PFSK-1 (cell line): ENCODE measurements around the gene CDH2.

Experiments used
- FOXP2 ChIP-seq: optimal IDR thresholded peaks from 2 replicates; pipeline ENCODE3; 2011; ENCODE audit warnings: borderline replicate concordance, control low read depth, inconsistent platforms; ENCODE audit not compliant: insufficient read depth; ENCODE audit errors: extremely low read length, extremely low read depth
- POLR2AphosphoS5 ChIP-seq: IDR thresholded peaks from 2 replicates; pipeline ENCODE4 v1.6.1; 2012; ENCODE audit warnings: low read depth, mild to moderate bottlenecking, control low read depth, low read length, moderate library complexity
- SIN3A ChIP-seq: IDR thresholded peaks from 2 replicates; pipeline ENCODE4 v1.6.1; 2012; ENCODE audit warnings: mild to moderate bottlenecking, low read length, moderate library complexity, borderline replicate concordance; ENCODE audit not compliant: insufficient read depth
- TAF1 ChIP-seq: IDR thresholded peaks from 2 replicates; pipeline ENCODE4 v1.6.1; 2012; ENCODE audit warnings: low read length, control low read depth, borderline replicate concordance; ENCODE audit not compliant: insufficient read depth
- TF ChIP-seq, protein P1 (sequence below), 2 experiments: IDR thresholded peaks; 2 replicates each; pipeline versions ENCODE4 v1.6.1 to v1.8.0; 2011 to 2012; ENCODE audit warnings: low read depth in 2 of 2, low read length in 2 of 2, control low read depth in 1 of 2, inconsistent platforms in 1 of 2, mild to moderate bottlenecking in 1 of 2, moderate library complexity in 1 of 2; ENCODE audit not compliant: insufficient read depth in 1 of 2

The CDH2 gene

DNA sequence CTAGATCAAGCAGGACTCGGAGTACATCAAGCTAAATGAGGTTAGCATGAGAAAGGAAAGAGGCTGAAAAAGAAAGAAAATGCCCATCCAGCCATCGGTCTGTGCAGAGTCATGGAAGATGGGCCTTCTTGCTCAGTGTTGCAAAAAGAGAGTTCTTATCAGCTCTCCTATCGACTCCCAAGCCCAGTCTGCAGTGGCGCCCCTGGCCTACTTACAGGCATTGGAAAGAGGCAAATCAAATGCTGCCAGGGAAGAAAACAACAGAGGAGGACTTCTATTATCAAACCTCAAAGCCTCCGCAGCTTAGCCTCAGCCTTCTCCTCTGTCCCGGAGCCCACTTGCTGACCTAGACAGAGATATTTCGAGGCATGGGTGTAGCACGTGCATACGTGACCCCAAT, 66.0 kb downstream of the CDH2 start:
- no peak for TF ChIP-seq FOXP2
- TF ChIP-seq, protein P1, sequence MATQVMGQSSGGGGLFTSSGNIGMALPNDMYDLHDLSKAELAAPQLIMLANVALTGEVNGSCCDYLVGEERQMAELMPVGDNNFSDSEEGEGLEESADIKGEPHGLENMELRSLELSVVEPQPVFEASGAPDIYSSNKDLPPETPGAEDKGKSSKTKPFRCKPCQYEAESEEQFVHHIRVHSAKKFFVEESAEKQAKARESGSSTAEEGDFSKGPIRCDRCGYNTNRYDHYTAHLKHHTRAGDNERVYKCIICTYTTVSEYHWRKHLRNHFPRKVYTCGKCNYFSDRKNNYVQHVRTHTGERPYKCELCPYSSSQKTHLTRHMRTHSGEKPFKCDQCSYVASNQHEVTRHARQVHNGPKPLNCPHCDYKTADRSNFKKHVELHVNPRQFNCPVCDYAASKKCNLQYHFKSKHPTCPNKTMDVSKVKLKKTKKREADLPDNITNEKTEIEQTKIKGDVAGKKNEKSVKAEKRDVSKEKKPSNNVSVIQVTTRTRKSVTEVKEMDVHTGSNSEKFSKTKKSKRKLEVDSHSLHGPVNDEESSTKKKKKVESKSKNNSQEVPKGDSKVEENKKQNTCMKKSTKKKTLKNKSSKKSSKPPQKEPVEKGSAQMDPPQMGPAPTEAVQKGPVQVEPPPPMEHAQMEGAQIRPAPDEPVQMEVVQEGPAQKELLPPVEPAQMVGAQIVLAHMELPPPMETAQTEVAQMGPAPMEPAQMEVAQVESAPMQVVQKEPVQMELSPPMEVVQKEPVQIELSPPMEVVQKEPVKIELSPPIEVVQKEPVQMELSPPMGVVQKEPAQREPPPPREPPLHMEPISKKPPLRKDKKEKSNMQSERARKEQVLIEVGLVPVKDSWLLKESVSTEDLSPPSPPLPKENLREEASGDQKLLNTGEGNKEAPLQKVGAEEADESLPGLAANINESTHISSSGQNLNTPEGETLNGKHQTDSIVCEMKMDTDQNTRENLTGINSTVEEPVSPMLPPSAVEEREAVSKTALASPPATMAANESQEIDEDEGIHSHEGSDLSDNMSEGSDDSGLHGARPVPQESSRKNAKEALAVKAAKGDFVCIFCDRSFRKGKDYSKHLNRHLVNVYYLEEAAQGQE (IDR thresholded peaks at IDR 0.05; ENCODE audit: insufficient read depth in 1 of 2, low read depth in 2 of 2, low read length in 2 of 2): no peak
- no peak for TF ChIP-seq TAF1
- TF ChIP-seq POLR2AphosphoS5: no peak
- no peak for TF ChIP-seq SIN3A

DNA sequence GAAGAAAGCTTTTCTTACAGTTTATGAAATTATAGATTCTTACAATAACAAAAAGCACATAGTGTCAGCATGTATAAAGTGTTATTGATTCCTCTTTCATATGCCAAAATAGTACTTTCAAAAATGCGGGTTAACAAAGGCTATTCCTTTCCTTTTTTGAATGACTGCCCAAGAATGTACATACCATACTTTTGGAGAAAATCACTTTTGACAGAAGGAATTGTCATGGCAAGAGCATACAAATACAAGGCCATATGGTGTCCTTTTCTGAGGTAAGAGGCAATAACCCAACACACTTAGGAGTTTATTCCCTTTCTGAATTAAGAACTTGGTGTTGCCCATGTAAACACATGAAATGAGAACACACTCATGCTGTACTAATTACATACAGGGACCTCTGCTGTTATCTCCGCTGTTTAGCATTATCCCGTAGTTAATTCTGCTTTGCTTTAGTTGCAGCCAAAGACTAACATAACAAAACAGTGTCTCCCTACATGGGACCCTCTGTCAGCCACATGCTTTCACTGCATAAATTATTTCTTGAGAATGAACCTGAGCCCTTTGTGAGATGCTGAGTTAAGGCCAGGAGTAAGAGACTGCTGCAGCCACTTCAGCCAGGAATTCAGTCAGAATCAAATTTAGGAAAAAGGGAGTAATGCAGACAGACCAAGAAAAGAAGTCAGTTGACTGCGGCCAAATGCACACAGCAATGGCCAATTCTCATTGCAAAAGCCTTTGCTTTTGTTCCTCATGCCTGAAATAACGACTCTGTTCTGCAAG, 67.0 kb downstream of the CDH2 start:
- TF ChIP-seq SIN3A (no peak), TAF1 (no peak), FOXP2 (no peak), POLR2AphosphoS5 (no peak)
- TF ChIP-seq, protein P1 (IDR thresholded peaks at IDR 0.05; ENCODE audit: insufficient read depth in 1 of 2, low read depth in 2 of 2, low read length in 2 of 2): no peak

DNA sequence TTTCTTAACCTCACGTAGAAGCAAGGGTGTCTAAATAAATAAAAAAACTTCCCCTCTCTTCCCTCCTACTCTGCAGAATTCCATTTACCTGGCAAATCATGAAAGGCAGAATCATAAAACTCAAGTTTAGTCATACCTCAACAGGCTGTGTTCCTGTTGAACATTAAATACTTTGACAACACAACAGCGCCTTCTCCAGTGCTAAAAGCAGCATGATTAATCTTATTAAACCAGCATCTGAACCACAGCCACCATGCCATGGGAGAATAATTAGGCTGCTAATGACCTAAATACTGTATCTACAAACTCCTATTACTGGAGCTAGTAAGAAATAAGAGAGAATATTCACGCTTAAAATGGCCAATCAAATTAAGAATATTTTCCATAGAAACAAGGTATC, 68.1 kb downstream of the CDH2 start:
- TF ChIP-seq POLR2AphosphoS5 (no peak), SIN3A (no peak), TAF1 (no peak), FOXP2 (no peak)
- TF ChIP-seq, protein P1 (IDR thresholded peaks at IDR 0.05; ENCODE audit: insufficient read depth in 1 of 2, low read depth in 2 of 2, low read length in 2 of 2): no peak

DNA sequence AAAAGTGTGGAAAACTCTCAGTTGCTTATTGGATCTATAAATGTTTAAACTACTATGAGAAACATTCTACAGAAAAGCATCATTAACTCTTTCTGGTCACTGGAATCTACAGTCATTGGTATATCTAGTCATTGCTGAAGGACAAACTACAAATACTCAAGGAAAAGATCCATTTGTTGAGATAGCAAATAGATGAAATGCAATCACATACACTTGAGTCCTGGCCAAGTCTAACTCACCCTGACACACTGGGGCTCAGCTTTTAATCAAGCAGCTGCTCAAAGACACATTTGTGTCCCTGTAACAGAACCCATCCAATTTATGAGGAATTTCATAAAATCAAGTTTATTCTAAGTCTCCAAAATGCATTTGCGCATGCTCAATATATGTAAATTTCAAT, 68.7 kb downstream of the CDH2 start:
- no peak for TF ChIP-seq FOXP2
- no peak for TF ChIP-seq TAF1
- TF ChIP-seq SIN3A: no peak
- no peak for TF ChIP-seq POLR2AphosphoS5
- TF ChIP-seq, protein P1 (IDR thresholded peaks at IDR 0.05; ENCODE audit: insufficient read depth in 1 of 2, low read depth in 2 of 2, low read length in 2 of 2): no peak
